Measurements from ENCODE around the gene SPATC1L.

SPATC1L gene

GRCh38 chr21:46131838-46132651 lies 52.2 kb downstream of the SPATC1L start:
- DNase-seq (ENCODE audit: low read depth) = no peak

GRCh38 chr21:46131588-46131837 lies 52.7 kb downstream of the SPATC1L start:
- DNase-seq (ENCODE audit: low read depth) = no peak

GRCh38 chr21:46130831-46131587 lies 53.2 kb downstream of the SPATC1L start:
- no peak for DNase-seq (ENCODE audit: low read depth)

- no peak for DNase-seq (ENCODE audit: low read depth)
These were observed 54.2 kb downstream of the SPATC1L start for GRCh38 chr21:46129846-46130651.

GRCh38 chr21:46128933-46129571 lies 55.2 kb downstream of the SPATC1L start:
- DNase-seq (ENCODE audit: low read depth) = no peak

GRCh38 chr21:46128106-46128932 lies 55.9 kb downstream of the SPATC1L start:
- no peak for DNase-seq (ENCODE audit: low read depth)

- DNase-seq (ENCODE audit: low read depth) = no peak
These were observed 56.8 kb downstream of the SPATC1L start for GRCh38 chr21:46127239-46128105.

GRCh38 chr21:46126309-46127238 lies 57.7 kb downstream of the SPATC1L start:
- no peak for DNase-seq (ENCODE audit: low read depth)

- DNase-seq (ENCODE audit: low read depth) = no peak
These were observed 58.4 kb downstream of the SPATC1L start for GRCh38 chr21:46125846-46126301.

GRCh38 chr21:46124926-46125845 lies 59.1 kb downstream of the SPATC1L start:
- DNase-seq (ENCODE audit: low read depth) = no peak

- no peak for DNase-seq (ENCODE audit: low read depth)
These were observed 60.0 kb downstream of the SPATC1L start for GRCh38 chr21:46124083-46124925.

- DNase-seq (ENCODE audit: low read depth) = no peak
These were observed 61.2 kb downstream of the SPATC1L start for GRCh38 chr21:46122758-46123683.

GRCh38 chr21:46122237-46122671 lies 62.0 kb downstream of the SPATC1L start:
- DNase-seq (ENCODE audit: low read depth) = peak; percentile 65

- DNase-seq (ENCODE audit: low read depth) = no peak
These were observed 62.7 kb downstream of the SPATC1L start for GRCh38 chr21:46121286-46122221.
